LHCN-M2 (cell line): Measurements from ENCODE around the gene HIP1. TPM values are rescaled to one million over a fixed set of nuclear protein-coding genes. Genes with fewer than 3 reads are reported as not detected.
"Not testable (repeated sequence)": the region's sequence is repeated elsewhere in the genome, so short reads cannot be mapped to it uniquely, and the experiment has no call there.

Experiments used
- DNase-seq: peaks from one replicate; pipeline ENCODE4 v3.0.0-alpha.2; 2012; ENCODE audit warnings: low read depth
- total RNA-seq: library from RNA; depleted of rRNA; stranded (reverse); fragments of >200 nt; gene quantifications from 2 replicates; pipeline ENCODE4 v1.2.3, GENCODE V29; 2014

HIP1 gene
- total RNA-seq, 1 experiment from 2014 or later: 22.4 TPM

GRCh38 chr7:75644589-75644988, 94.2 kb downstream of the HIP1 start:
- no peak for DNase-seq

DNA sequence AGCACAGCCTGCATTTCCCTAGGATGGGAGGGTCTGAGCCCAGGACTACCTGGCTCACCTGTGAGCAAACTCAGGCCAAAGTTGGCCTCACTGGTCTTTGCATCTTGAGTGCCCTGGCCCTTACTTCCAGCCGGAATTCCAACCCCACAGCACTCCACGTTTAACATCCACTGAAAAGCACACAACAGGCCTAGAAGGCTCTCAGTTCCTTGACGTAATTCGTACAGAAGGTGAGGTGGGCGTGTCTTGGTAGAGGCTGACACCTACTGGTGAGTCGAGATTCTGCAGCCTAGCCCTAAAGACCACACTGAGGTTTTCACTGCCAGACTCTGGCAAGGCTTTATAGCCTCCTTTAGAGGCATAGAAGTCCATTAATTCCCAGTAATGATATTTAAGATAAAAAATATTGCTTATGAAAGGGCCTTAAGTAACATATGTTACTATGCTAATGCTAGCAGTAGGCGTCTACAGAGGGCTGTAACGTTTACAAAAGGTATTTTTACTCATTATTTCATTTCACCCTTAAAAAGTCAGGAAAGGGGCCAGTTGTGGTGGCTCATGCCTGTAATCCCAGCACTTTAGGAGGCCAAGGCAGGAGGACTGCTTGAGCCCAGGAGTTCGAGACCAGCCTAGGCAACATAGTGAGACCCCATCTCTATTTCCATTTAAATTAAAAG, 95.8 kb downstream of the HIP1 start:
- DNase-seq: peak; percentile 66

DNA sequence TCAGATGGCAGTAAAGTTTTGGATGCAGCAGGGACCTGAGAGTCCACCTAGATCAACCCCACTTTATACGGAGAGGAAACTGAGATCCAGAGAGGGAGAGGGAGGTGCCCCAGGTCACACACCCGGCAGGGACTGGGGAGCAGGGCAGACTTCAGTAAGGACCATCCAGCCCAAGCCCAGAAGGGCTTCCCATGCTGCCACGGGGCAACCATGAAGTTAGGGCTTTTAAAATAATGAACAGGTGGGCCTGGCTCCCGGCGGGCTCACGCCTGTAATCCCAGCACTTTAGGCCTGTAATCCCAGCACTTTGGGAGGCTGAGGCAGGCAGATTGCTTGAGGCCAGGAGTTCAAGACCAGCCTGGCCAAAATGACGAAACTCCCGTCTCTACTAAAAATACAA, 98.5 kb downstream of the HIP1 start:
- no peak for DNase-seq

DNA sequence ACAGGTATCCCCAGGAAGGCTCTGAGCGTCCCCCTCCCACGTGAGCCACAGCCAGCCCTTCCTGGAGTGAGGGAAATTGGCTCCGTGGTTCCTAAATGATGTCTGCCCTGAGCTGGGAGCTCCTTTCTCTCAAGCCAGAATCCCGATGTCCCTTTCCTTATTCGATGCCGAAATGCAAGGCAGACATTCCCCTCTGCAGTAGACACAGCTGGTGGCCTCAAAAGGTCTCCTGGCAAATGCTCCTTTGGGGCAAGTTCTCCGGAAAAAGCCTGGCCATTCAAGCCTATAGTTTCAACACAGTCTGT, 98.9 kb downstream of the HIP1 start:
- DNase-seq: no peak

DNA sequence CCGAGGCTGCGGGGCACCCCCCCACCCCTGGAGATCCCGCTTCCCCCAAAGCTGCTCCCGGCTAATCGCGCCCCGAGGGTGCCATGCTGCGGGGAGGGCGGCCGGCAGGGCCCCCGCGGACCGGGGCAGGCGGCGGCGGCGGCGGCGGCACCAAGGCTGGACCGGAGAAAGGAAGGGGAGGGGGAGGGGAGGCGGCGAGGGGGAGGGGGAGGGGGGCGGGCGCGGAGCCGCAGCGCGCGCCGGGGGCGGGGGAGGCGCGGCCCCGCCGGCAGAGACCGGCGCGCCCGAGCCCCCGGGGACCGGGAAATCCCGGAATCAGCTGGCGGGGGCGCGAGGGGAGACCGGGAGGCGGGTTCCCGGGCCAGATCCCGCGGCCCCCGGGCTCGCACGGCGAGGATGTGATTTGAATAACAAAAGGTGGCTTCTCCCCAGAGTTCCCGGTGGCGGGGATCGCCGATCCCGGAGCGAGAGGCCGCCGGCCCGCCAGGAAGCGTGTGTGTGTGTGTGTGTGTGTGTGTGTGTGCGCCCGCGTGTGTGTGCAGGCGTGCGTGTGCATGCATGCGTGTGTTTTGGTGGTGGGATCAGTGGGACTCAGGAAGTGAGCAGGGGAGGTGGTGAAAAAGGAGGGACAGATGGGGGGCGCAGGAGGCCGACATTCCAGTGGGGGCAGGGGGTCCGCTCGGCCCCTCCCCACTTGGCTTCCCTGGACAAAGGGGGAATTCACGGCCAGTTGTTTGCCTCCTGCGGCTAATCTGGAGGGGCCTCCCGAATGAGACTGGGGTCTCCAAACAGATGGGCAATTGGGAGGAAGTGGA, 99.5 kb downstream of the HIP1 start:
- peak; percentile 44 for DNase-seq

GRCh38 chr7:75638594-75639070, 100.1 kb downstream of the HIP1 start:
- DNase-seq: peak; percentile 34

- no peak for DNase-seq
Observed at GRCh38 chr7:75637854-75638593, 100.7 kb downstream of the HIP1 start.

DNA sequence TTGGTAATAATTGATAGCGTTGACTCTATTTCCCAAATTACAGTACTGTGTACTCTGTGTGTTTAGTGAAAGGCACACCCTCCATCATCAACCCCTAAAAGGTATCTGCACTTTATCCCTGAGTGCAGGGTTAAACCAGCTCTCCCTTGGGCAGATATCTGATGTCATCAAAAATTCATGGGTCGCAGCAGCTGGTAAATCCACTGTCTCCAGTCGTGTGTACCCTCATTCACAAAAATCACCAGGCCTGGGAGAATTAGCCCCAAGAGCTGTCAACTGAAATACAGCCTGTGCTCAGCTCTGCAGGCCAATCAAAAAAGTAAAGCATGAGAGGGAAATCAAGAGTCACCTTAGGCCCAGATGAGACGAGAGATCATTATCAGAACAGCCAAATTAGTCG, 103.7 kb downstream of the HIP1 start:
- no peak for DNase-seq

- not testable (repeated sequence) for DNase-seq
Observed at GRCh38 chr7:75632587-75632986, 106.2 kb downstream of the HIP1 start.

DNA sequence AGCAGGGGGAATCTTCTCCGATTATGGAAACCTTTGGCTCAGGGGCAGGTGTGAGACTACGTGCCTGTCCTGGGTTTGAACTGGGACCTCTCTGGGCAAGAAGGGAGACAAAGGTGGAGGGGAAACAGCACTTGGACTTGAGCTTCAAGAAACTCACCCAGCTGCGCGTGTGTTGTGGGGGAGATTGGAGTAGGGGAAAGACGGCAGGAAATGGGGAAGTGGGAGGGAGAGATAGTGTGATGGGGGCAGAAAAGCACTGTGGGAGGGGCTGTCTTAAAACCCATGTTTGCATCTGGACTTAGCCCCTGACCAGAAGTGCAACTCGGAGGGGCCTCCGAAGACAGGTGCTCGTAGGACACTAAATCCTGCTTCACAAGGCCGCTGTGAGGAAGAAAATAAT, 107.0 kb downstream of the HIP1 start:
- DNase-seq: no peak

DNA sequence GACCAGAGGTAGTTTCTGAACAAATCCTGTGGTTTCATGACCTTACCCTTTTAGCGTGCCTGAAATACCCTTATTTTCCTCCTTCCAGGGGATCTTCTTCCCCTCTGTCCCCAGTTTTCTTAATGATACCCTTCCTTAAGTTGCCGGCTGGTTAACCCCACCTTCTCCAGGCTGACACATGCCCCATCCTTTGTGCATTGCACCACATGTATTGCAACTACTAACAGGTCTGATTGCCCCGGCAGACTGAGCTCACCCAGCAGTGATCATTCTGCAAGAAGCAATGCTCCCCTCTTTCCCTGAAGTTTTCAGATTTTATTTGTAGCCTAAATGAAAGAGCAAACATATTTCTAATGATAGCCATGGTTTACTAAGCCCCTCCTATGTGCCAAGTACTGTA, 108.2 kb downstream of the HIP1 start:
- no peak for DNase-seq

DNA sequence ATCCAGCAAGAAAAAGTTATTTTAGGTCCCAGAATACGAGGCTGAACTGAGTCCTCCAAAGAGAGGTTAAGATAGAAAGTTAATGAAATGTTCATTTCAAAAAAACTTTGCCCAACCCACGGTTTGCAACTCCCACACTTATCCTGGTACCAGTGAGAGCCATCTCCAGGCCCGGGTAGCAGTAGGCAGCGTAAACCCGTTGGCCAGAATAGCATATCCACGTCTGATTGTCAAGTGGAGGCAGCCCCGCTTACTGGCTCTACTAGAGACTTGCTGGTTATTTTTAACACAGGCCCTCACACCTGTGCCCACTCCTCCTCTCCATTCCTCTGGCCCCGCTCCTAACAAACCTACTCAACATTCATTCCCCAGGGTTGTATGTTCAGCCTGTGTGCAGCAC, 109.7 kb downstream of the HIP1 start:
- no peak for DNase-seq

DNA sequence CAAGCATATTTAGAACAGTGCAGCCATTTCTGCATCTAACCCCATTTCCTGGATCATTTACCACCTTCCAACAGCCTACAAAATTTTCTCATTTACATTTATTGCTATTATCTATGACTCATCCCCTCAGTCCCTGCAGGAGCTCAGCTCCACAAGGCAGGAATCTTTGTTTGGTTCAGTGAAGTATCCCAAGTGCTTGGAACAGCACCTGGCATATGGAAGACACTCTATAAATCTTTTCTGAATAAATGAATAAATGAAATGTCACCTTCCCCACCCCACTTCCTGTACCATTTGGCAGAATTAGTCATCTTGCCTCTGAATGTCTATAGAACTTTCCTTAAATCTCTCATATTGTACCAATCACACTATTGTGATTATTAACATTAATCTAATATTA, 110.7 kb downstream of the HIP1 start:
- DNase-seq: peak; percentile 43

- no peak for DNase-seq
Observed at GRCh38 chr7:75626954-75627353, 111.8 kb downstream of the HIP1 start.

GRCh38 chr7:75625868-75626267, 112.9 kb downstream of the HIP1 start:
- no peak for DNase-seq

GRCh38 chr7:75624134-75624832, 114.5 kb downstream of the HIP1 start:
- DNase-seq: no peak

GRCh38 chr7:75623390-75624133, 115.2 kb downstream of the HIP1 start:
- DNase-seq: no peak

DNA sequence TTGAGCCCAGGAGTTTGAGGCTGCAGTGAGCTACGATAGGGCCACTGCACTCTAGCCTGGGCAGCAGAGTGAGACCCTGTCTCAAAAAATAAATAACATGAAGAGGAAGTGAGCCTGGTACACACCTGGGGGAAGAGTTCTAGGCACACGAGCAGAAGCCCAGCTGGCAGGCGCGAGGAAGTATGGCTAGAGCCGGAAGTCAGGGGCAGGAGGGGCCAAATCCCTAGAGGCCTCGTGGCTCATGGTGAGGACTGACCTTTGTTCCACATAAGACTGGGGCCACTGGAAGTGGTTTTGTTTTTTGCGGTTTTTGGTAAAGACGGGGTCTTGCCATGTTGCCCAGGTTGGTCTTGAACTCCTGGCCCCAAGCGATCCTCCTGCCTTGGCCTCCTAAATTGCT, 117.6 kb downstream of the HIP1 start:
- no peak for DNase-seq

- DNase-seq: no peak
Observed at GRCh38 chr7:75619636-75620035, 119.1 kb downstream of the HIP1 start.

DNA sequence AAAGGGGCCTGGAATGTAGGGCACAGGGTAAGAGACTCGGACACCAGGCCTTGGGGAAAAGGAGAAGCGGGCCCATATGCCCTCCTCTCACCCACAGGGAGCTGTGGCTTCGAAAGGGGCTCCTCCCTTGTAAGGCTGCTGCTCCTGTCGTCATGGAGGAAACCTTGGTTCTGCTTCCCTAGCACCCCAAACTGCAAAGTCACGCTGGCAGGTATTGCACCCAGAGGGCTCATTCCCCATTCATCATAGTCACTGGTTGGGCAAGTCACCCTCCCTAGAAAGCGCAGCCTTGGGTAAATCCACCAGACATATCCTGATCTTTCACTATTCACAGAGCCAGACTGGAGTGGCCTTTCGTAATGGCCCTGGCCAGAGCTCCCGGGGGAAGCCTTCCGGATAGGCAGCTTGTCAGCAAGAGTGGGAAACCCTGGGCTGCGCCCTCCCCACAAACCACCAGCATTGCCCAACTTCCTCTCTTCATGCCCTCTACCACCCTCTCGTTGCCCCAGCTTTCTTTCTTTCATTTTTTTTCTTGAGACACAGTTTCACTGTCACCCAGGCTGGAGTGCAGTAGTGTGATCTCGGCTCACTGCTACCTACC, 121.0 kb downstream of the HIP1 start:
- DNase-seq: peak; percentile 49
